OCI-LY7 (cell line): Measurements from ENCODE around the gene LRG1. TPM values are rescaled to one million over a fixed set of nuclear protein-coding genes. Genes with fewer than 3 reads are reported as not detected.
A peak's percentile ranks its signal among the peaks of the same experiment; 100 is the strongest.

Experiments
- BruUV-seq: library from RNA; stranded (reverse); fragments of 400-500 nt; replicated peaks from 2 replicates; lab custom pipeline; 2021; lab: Mats Ljungman, UMichigan
- CTCF ChIA-PET: fragments of 300-600 bp; sonication (Branson Sonifier 250); formaldehyde crosslinking; loops from one replicate; lab custom pipeline; 2022; ENCODE audit warnings: antibody characterized with exemption; ENCODE audit not compliant: unreplicated experiment; lab: Charles Lee
- POLR2A ChIA-PET: fragments of 300-600 bp; sonication (Branson Sonifier 250); formaldehyde crosslinking; loops from one replicate; lab custom pipeline; 2022; ENCODE audit warnings: antibody characterized with exemption; lab: Charles Lee
- DNase-seq: peaks from one replicate; pipeline ENCODE4 v3.0.0-alpha.2; 2015; ENCODE audit warnings: low spot score
- H2AFZ ChIP-seq: fragments of 200-600 bp; sonication (generic), shearing (Covaris generic); 2 replicates; pipeline ENCODE4 v1.6.1; 2014; ENCODE audit warnings: mild to moderate bottlenecking, antibody characterized with exemption, low read length, moderate library complexity
- H3K27ac ChIP-seq: fragments of 200-600 bp; sonication (generic); 2 replicates; pipeline ENCODE4 v1.5.1; 2014; ENCODE audit warnings: mixed run types, low read depth, mild to moderate bottlenecking, moderate library complexity, low read length, inconsistent platforms; ENCODE audit not compliant: poor library complexity, severe bottlenecking
- H3K36me3 ChIP-seq: fragments of 200-600 bp; sonication (generic); 2 replicates; pipeline ENCODE4 v1.6.1; 2014; ENCODE audit warnings: mild to moderate bottlenecking, antibody characterized with exemption, low read length, moderate library complexity, mixed read lengths; ENCODE audit not compliant: insufficient read depth
- H3K4me1 ChIP-seq: fragments of 200-600 bp; sonication (generic); 2 replicates; pipeline ENCODE4 v1.5.1; 2014; ENCODE audit warnings: mild to moderate bottlenecking, low read length; ENCODE audit not compliant: insufficient read depth, poor library complexity, severe bottlenecking
- H3K4me2 ChIP-seq: fragments of 200-600 bp; sonication (generic); 2 replicates; pipeline ENCODE4 v1.6.1; 2014; ENCODE audit warnings: mild to moderate bottlenecking, low read length
- H3K4me3 ChIP-seq: fragments of 200-600 bp; sonication (generic); 2 replicates; pipeline ENCODE4 v1.5.1; 2014; ENCODE audit warnings: mild to moderate bottlenecking, low read depth, low read length; ENCODE audit not compliant: poor library complexity, severe bottlenecking
- H3K79me2 ChIP-seq: fragments of 200-600 bp; sonication (generic); 2 replicates; pipeline ENCODE4 v1.6.1; 2016; ENCODE audit warnings: low read depth, mild to moderate bottlenecking, low read length, moderate library complexity, mixed read lengths; ENCODE audit not compliant: insufficient read depth
- H3K9me2 ChIP-seq: fragments of 200-600 bp; sonication (generic); 2 replicates; pipeline ENCODE4 v1.6.1; 2016; ENCODE audit warnings: mild to moderate bottlenecking, low read length, mixed read lengths; ENCODE audit not compliant: insufficient read depth
- H3K9me3 ChIP-seq: fragments of 200-600 bp; sonication (generic); 2 replicates; pipeline ENCODE4 v1.6.1; 2014; ENCODE audit warnings: mild to moderate bottlenecking, mixed run types, low read length, mixed read lengths
- H4K20me1 ChIP-seq: fragments of 200-600 bp; sonication (generic); 2 replicates; pipeline ENCODE4 v1.6.1; 2014; ENCODE audit warnings: mild to moderate bottlenecking, antibody characterized with exemption, low read length, moderate library complexity, mixed read lengths; ENCODE audit not compliant: insufficient read depth
- CTCF ChIP-seq: fragments of 200-600 bp; sonication (generic); conservative IDR thresholded peaks from 2 replicates; pipeline ENCODE4 v1.5.1; 2014; ENCODE audit warnings: mild to moderate bottlenecking, antibody characterized with exemption, low read length, moderate library complexity, mixed read lengths
- EZH2phosphoT487 ChIP-seq: fragments of 200-600 bp; sonication (generic); IDR thresholded peaks from 2 replicates; pipeline ENCODE4 v1.6.1; 2018; ENCODE audit warnings: low read depth, borderline replicate concordance, mild to moderate bottlenecking, mixed run types, antibody characterized with exemption, low read length, moderate library complexity, mixed read lengths
- intact Hi-C: fragments of 100-400 bp; cut with micrococcal nuclease; formaldehyde crosslinking; loops from one replicate; pipeline ENCODE4 v1.10.0; 2022; ENCODE audit not compliant: unreplicated experiment
- total RNA-seq, 2 experiments: library from RNA; depleted of rRNA in 1 of 2; stranded (reverse); fragments of >200 nt in 1 of 2; shearing (Covaris generic) in 1 of 2; gene quantifications; 2 replicates each; pipeline ENCODE4 v1.2.3, GENCODE V29; 2014 to 2022

LRG1 gene
- total RNA-seq, 2 experiments from 2014 or later: 1.6 to 1.9 TPM

GRCh38 chr19:4582980-4583842 lies 43.4 kb upstream of the LRG1 start:
- no peak for DNase-seq
- H3K4me2 ChIP-seq: no peak overlapping the region
- H3K9me2 ChIP-seq: no peaks in the 10 kb centered on the region
- TF ChIP-seq CTCF (no peak), EZH2phosphoT487 (no peak)
- BruUV-seq: no TSS peak
- POLR2A ChIA-PET: no interaction called here
- peaks cover 7% of the 10 kb centered on the region for H3K4me1 ChIP-seq
- H3K27ac ChIP-seq: no peak overlapping the region
- no peak overlapping the region for H3K4me3 ChIP-seq
- CTCF ChIA-PET: no interaction called here
- intact Hi-C loops: no loop called here
- H2AFZ ChIP-seq: no peak overlapping the region
- H4K20me1 ChIP-seq: no peaks in the 10 kb centered on the region
- no peaks in the 10 kb centered on the region for H3K36me3 ChIP-seq
- no peaks in the 10 kb centered on the region for H3K79me2 ChIP-seq
- no peaks in the 10 kb centered on the region for H3K9me3 ChIP-seq

DNA sequence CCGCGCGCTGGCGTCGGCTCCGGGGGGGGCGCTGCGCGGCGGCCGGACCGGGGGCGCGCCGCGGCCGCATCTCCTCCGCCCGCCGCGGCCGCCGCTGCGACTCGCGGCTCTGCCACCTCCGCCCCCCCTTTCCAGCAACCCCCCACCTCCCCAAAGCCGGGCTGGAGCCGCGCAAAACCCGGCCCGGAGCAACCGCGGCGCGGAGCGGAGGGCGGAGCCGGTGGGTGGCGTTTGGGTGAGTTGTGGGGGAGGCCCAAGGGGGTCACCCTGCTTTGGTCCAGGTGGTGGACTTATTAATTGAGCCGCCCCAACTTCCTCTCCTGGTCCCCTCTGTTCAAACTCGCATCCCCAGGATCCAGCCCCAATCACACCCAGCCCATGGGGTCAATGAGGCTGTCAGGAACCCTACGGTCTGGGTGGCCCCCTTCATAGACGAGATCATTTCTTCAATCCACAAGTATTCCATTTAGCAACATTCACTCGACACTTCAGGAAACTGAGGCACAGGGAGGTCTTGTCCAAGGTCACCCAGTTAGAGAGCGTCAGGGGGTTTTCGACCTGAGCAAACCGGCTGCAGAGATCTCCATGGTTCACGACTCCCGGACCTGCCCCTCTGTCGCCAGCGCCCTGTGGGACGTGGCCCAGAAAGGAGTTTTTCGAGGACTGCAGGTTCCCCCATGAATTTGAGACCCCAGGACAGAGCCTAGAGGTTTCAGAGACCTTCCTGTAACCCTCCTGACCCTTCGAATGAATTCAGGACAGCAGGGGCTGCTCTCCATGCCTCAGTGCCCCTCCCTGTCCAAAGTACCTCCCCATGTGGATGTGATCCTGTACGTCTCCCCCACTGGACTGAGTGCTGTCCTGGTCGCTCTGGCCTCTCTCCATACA lies 42.1 kb upstream of the LRG1 start:
- BruUV-seq: no TSS peak
- DNase-seq: peak; percentile 38
- H3K4me1 ChIP-seq: peaks cover 7% of the 10 kb centered on the region
- H3K4me2 ChIP-seq: peak overlapping the region; percentile 30; the same call in 1 of the 2 replicates
- POLR2A ChIA-PET: no interaction called here
- H3K27ac ChIP-seq: no peak overlapping the region
- no peaks in the 10 kb centered on the region for H4K20me1 ChIP-seq
- intact Hi-C loops: no loop called here
- no peaks in the 10 kb centered on the region for H3K79me2 ChIP-seq
- no peaks in the 10 kb centered on the region for H3K9me3 ChIP-seq
- H3K36me3 ChIP-seq: no peaks in the 10 kb centered on the region
- TF ChIP-seq CTCF (no peak), EZH2phosphoT487 (no peak)
- CTCF ChIA-PET: no interaction called here
- H3K9me2 ChIP-seq: no peaks in the 10 kb centered on the region
- no peak overlapping the region for H3K4me3 ChIP-seq
- no peak overlapping the region for H2AFZ ChIP-seq
